ENCODE results near the gene BHLHE40. TPM values are rescaled to one million over a fixed set of nuclear protein-coding genes. Genes with fewer than 3 reads are reported as not detected.
"Not testable (repeated sequence)": the region's sequence is repeated elsewhere in the genome, so short reads cannot be mapped to it uniquely, and the experiment has no call there.

BHLHE40 gene
- polyA plus RNA-seq, 1 of the 3 experiments (the other 2 are of a cell fraction): 62.2 TPM

DNA sequence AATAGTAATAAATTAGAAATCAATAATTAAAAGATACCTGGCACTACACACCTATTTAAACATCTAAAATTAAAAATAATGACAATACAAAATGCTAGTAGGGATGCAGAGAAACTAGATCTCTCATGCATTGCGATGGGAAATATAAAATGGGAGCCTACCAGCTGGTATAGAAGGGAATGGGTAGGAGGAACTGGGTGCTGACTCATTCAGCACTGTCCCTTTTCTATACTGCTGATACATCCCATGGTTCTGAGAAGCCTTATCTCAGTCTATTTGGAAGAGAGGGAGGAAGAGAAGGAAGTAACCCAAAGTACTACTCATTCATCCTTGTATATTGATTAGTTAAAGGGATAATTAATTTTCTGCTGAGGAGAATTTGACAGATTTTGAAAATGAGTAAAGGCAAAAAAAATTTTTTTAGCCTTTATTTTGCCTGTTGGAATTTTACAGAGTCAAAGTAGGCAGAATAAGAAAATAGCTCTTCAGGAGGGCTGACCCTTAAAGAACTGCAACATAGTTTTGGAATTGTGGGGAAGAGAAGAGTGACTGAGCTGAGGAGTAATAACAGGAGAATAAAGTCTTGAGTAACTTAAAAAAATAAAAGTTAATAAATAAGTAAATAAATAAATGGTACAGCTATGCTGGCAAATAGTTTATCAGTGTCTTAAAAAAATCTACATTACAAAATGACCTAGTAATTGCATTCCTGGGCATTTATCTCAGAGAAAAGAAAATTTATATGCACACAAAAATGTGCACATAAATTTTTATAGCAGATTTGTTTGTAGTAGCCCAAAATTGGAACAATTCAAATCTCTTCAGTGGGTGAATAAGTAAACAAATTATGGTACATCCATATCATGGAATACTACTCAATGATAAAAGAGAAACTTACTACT lies 15.3 kb upstream of the BHLHE40 start:
- Histone ChIP-seq H3K36me3 (replicated peaks in 1 of 2; ENCODE audit: control insufficient read depth in 1 of 2, insufficient read depth in 2 of 2, low read length in 1 of 2) (no peaks in the 10 kb centered on the region), H4K20me1 (ENCODE audit: insufficient read depth) (no peaks in the 10 kb centered on the region), H3K4me2 (no peak overlapping the region), H3K9me3 (peaks cover 3% of the 10 kb centered on the region; the same call in 1 of the 2 replicates), H3K27ac (ENCODE audit: low read depth in 2 of 2, low read length in 1 of 2) (no peak overlapping the region), H3K27me3 (ENCODE audit: insufficient read depth) (no peaks in the 10 kb centered on the region), H3K79me2 (ENCODE audit: insufficient read depth) (no peaks in the 10 kb centered on the region), H3K9ac (no peak overlapping the region), H2AFZ (ENCODE audit: low read depth) (no peak overlapping the region), H3K4me1 (ENCODE audit: control insufficient read depth in 1 of 2, insufficient read depth in 2 of 2, low read depth in 1 of 2, low read length in 1 of 2) (no peaks in the 10 kb centered on the region), H3K9me2 (no peaks in the 10 kb centered on the region), H3K4me3 (ENCODE audit: low read depth in 2 of 2, low read length in 1 of 2) (no peak overlapping the region), H3F3A (replicated peaks; ENCODE audit: insufficient read depth) (peaks cover 3% of the 10 kb centered on the region)
- no peak for DNase-seq
- POLR2A ChIA-PET: no interaction called here
- 80% methylated on average over 1 of the region's 1 CpG for WGBS (ENCODE audit: low lambda C conversion rate)
- CTCF ChIA-PET: interaction anchor here (1.8 kb wide), 1 partner anchor 13 kb away, joined by 8 read pairs; no protein-coding TSS in a partner anchor
- TF ChIP-seq RFX5 (IDR thresholded peaks at IDR 0.05; ENCODE audit: low read length) (no peak), FOXJ3 (CRISPR knock-in tag; IDR thresholded peaks at IDR 0.05) (no peak), EP300 (IDR thresholded peaks at IDR 0.05; ENCODE audit: borderline replicate concordance in 1 of 2, low read depth in 1 of 2, low read length in 1 of 2) (no peak), JUND (IDR thresholded peaks at IDR 0.05) (no peak), RXRA (IDR thresholded peaks at IDR 0.05; ENCODE audit: borderline replicate concordance, low read depth) (no peak), NRF1 (IDR thresholded peaks at IDR 0.05; ENCODE audit: low read depth, low read length) (no peak)
- TF ChIP-seq, protein P1, sequence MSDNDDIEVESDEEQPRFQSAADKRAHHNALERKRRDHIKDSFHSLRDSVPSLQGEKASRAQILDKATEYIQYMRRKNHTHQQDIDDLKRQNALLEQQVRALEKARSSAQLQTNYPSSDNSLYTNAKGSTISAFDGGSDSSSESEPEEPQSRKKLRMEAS (IDR thresholded peaks at IDR 0.05; ENCODE audit: low read depth): no peak
- TF ChIP-seq, protein P2, sequence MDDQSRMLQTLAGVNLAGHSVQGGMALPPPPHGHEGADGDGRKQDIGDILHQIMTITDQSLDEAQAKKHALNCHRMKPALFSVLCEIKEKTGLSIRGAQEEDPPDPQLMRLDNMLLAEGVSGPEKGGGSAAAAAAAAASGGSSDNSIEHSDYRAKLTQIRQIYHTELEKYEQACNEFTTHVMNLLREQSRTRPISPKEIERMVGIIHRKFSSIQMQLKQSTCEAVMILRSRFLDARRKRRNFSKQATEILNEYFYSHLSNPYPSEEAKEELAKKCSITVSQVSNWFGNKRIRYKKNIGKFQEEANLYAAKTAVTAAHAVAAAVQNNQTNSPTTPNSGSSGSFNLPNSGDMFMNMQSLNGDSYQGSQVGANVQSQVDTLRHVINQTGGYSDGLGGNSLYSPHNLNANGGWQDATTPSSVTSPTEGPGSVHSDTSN (IDR thresholded peaks at IDR 0.05): no peak
- TF ChIP-seq, protein P3, sequence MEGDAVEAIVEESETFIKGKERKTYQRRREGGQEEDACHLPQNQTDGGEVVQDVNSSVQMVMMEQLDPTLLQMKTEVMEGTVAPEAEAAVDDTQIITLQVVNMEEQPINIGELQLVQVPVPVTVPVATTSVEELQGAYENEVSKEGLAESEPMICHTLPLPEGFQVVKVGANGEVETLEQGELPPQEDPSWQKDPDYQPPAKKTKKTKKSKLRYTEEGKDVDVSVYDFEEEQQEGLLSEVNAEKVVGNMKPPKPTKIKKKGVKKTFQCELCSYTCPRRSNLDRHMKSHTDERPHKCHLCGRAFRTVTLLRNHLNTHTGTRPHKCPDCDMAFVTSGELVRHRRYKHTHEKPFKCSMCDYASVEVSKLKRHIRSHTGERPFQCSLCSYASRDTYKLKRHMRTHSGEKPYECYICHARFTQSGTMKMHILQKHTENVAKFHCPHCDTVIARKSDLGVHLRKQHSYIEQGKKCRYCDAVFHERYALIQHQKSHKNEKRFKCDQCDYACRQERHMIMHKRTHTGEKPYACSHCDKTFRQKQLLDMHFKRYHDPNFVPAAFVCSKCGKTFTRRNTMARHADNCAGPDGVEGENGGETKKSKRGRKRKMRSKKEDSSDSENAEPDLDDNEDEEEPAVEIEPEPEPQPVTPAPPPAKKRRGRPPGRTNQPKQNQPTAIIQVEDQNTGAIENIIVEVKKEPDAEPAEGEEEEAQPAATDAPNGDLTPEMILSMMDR (IDR thresholded peaks at IDR 0.05): no peak

DNA sequence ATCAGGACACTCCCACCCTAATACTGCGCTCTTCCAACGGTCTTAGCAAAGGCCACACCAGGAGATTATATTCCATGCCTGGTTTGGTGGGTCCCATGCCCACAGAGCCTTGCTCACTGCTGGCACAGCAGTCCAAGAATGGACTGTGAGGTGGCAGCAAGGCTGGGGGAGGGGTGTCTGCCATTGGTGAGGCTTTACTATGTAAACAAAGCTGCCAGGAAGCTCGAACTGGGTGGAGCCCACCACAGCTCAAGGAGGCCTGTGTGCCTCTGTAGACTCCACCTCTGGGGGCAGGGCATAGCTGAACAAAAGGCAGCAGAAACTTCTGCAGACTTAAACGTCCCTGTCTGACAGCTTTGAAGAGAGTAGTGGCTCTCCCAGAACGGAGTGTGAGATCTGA lies 13.2 kb upstream of the BHLHE40 start:
- H3F3A ChIP-seq (replicated peaks; ENCODE audit: insufficient read depth); H3K36me3 ChIP-seq (replicated peaks in 1 of 2; ENCODE audit: control insufficient read depth in 1 of 2, insufficient read depth in 2 of 2, low read length in 1 of 2); H4K20me1 ChIP-seq (ENCODE audit: insufficient read depth); H3K4me2 ChIP-seq; H3K79me2 ChIP-seq (ENCODE audit: insufficient read depth); H3K9ac ChIP-seq; H3K4me3 ChIP-seq (ENCODE audit: low read depth in 2 of 2, low read length in 1 of 2); POLR2A ChIA-PET; H2AFZ ChIP-seq (ENCODE audit: low read depth); H3K27me3 ChIP-seq (ENCODE audit: insufficient read depth); H3K27ac ChIP-seq (ENCODE audit: low read depth in 2 of 2, low read length in 1 of 2); H3K9me3 ChIP-seq; H3K4me1 ChIP-seq (ENCODE audit: control insufficient read depth in 1 of 2, insufficient read depth in 2 of 2, low read depth in 1 of 2, low read length in 1 of 2); DNase-seq; H3K9me2 ChIP-seq: not testable (repeated sequence)
- 57% methylated on average over 4 of the region's 5 CpGs for WGBS (ENCODE audit: low lambda C conversion rate)
- CTCF ChIA-PET: interaction anchor here (1.0 to 1.8 kb wide), 2 partner anchors 10 to 254 kb away, joined by 3 to 7 read pairs; no protein-coding TSS in a partner anchor

DNA sequence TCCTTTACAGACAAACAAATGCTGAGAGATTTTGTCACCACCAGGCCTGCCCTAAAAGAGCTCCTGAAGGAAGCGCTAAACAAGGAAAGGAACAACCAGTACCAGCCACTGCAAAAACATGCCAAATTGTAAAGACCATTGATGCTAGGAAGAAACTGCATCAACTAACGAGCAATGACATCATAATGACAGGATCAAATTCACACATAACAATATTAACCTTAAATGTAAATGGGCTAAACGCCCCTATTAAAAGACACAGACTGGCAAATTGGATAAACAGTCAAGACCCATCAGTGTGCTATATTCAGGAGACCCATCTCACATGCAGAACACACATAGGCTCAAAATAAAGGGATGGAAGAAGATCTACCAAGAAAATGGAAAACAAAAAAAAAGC lies 11.6 kb upstream of the BHLHE40 start:
- H4K20me1 ChIP-seq (ENCODE audit: insufficient read depth); DNase-seq; H3K79me2 ChIP-seq (ENCODE audit: insufficient read depth); H3K27me3 ChIP-seq (ENCODE audit: insufficient read depth); H3K9me3 ChIP-seq; H3K4me3 ChIP-seq (ENCODE audit: low read depth in 2 of 2, low read length in 1 of 2); H3K9me2 ChIP-seq; H3K4me2 ChIP-seq; H3F3A ChIP-seq (replicated peaks; ENCODE audit: insufficient read depth); H3K36me3 ChIP-seq (replicated peaks in 1 of 2; ENCODE audit: control insufficient read depth in 1 of 2, insufficient read depth in 2 of 2, low read length in 1 of 2); H3K9ac ChIP-seq; H2AFZ ChIP-seq (ENCODE audit: low read depth); POLR2A ChIA-PET; H3K4me1 ChIP-seq (ENCODE audit: control insufficient read depth in 1 of 2, insufficient read depth in 2 of 2, low read depth in 1 of 2, low read length in 1 of 2); H3K27ac ChIP-seq (ENCODE audit: low read depth in 2 of 2, low read length in 1 of 2): not testable (repeated sequence)
- CTCF ChIA-PET: interaction anchor here (1.8 kb wide), 1 partner anchor 8 kb away, joined by 7 read pairs; no protein-coding TSS in a partner anchor
- 44% methylated on average over 3 of the region's 3 CpGs for WGBS (ENCODE audit: low lambda C conversion rate)

DNA sequence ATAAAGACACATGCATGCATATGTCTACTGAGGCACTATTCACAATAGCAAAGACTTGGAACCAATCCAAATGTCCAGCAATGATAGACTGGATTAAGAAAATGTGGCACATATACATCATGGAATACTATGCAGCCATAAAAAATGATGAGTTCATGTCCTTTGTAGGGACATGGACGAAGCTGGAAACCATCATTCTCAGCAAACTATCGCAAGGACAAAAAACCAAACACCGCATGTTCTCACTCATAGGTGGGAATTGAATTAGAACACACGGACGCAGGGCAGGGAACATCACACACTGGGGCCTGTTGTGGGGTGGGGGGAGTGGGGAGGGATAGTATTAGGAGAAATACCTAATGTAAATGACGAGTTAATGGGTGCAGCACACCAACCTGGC lies 7.8 kb upstream of the BHLHE40 start:
- DNase-seq; H4K20me1 ChIP-seq (ENCODE audit: insufficient read depth); H3K36me3 ChIP-seq (replicated peaks in 1 of 2; ENCODE audit: control insufficient read depth in 1 of 2, insufficient read depth in 2 of 2, low read length in 1 of 2); H3K79me2 ChIP-seq (ENCODE audit: insufficient read depth); H3K27ac ChIP-seq (ENCODE audit: low read depth in 2 of 2, low read length in 1 of 2); H3K9ac ChIP-seq; H3K27me3 ChIP-seq (ENCODE audit: insufficient read depth); H3K4me2 ChIP-seq; H3K9me3 ChIP-seq; CTCF ChIA-PET; H3K9me2 ChIP-seq; H2AFZ ChIP-seq (ENCODE audit: low read depth); H3F3A ChIP-seq (replicated peaks; ENCODE audit: insufficient read depth); H3K4me1 ChIP-seq (ENCODE audit: control insufficient read depth in 1 of 2, insufficient read depth in 2 of 2, low read depth in 1 of 2, low read length in 1 of 2); POLR2A ChIA-PET; H3K4me3 ChIP-seq (ENCODE audit: low read depth in 2 of 2, low read length in 1 of 2): not testable (repeated sequence)
- 77% methylated on average over 6 of the region's 6 CpGs for WGBS (ENCODE audit: low lambda C conversion rate)
